Panc1 (cell line): Measurements from ENCODE around the gene ATP13A2.

ENCODE experiments used
- CTCF ChIP-seq: fragments of 450-650 bp; IDR thresholded peaks from 2 replicates; pipeline ENCODE4 v1.5.1; 2017; ENCODE audit warnings: mild to moderate bottlenecking
- TCF7L2 ChIP-seq: IDR thresholded peaks from 2 replicates; pipeline ENCODE4 v1.6.1; 2011; ENCODE audit warnings: mild to moderate bottlenecking, low read depth, low read length, inconsistent platforms

GRCh38 chr1:16970132-16970910 lies 41.4 kb downstream of the ATP13A2 start:
- TF ChIP-seq CTCF (no peak), TCF7L2 (no peak)
